Right lobe of liver (tissue), 4 donors: ENCODE results near the gene FZD2.

Experiments
- CTCF ChIP-seq, 4 donors: fragments of 200-600 bp in 3 of 4; fragments of 450-650 bp in 1 of 4; IDR thresholded peaks; one replicate each; pipeline versions ENCODE4 v1.5.1 to v1.8.0; 2016 to 2022; ENCODE audit warnings: antibody characterized with exemption in 4 of 4, mild to moderate bottlenecking in 2 of 4
- POLR2A ChIP-seq: fragments of 450-650 bp; IDR thresholded peaks from one replicate; pipeline ENCODE4 v1.6.1; 2017; ENCODE audit warnings: antibody characterized with exemption, mild to moderate bottlenecking
- donor health status: DM: no; HTN: no; CAD: no.
- donor health status: DM: no; HTN: no; CAD: no.
- donor health status: DM: no; HTN: yes; CAD: no.

GRCh38 chr17:44593156-44593555 lies 35.9 kb downstream of the FZD2 start:
- TF ChIP-seq CTCF (IDR thresholded peaks at IDR 0.05) = no peak
- no peak for TF ChIP-seq POLR2A
